CD8-positive, alpha-beta memory T cell (primary cell): ENCODE results near the gene TTC23. TPM values are rescaled to one million over a fixed set of nuclear protein-coding genes. Genes with fewer than 3 reads are reported as not detected.

Experiments used
- CTCF ChIA-PET: fragments of 350-600 bp; sonication (Branson Sonifier 250); formaldehyde crosslinking; loops from one replicate; lab custom pipeline; 2021; ENCODE audit warnings: antibody characterized with exemption; lab: Charles Lee
- POLR2A ChIA-PET: fragments of 350-600 bp; sonication (Branson Sonifier 250); formaldehyde crosslinking; loops from one replicate; lab custom pipeline; 2021; ENCODE audit warnings: antibody characterized with exemption; lab: Charles Lee
- DNase-seq, 5 donors: peaks; one replicate each; pipeline versions ENCODE4 v3.0.0 to v3.0.0-alpha.2; 2020 to 2022; ENCODE audit warnings: mixed read lengths in 1 of 5
- H3K27ac ChIP-seq: one replicate; pipeline ENCODE4 v1.7.0; 2013; ENCODE audit warnings: low read depth, mild to moderate bottlenecking, low read length, moderate library complexity
- H3K27me3 ChIP-seq: 2 replicates; pipeline ENCODE4 v1.7.0; 2013; ENCODE audit warnings: low read length, mild to moderate bottlenecking; ENCODE audit not compliant: insufficient read depth, poor library complexity, severe bottlenecking
- H3K36me3 ChIP-seq: 2 replicates; pipeline ENCODE4 v1.7.0; 2013; ENCODE audit warnings: mild to moderate bottlenecking, low read length, moderate library complexity; ENCODE audit not compliant: insufficient read depth
- H3K4me1 ChIP-seq: 2 replicates; pipeline ENCODE4 v1.7.0; 2013; ENCODE audit warnings: mild to moderate bottlenecking, low read length, moderate library complexity; ENCODE audit not compliant: insufficient read depth
- H3K4me3 ChIP-seq: 2 replicates; pipeline ENCODE4 v1.7.0; 2013; ENCODE audit warnings: mild to moderate bottlenecking, low read length
- H3K9me3 ChIP-seq: 2 replicates; pipeline ENCODE4 v1.7.0; 2013; ENCODE audit warnings: mild to moderate bottlenecking, low read length
- H3K27ac Mint-ChIP-seq, 8 donors: one replicate each; pipeline ENCODE4 v1.8.0; 2020 to 2021; ENCODE audit warnings: mixed read lengths in 8 of 8, mild to moderate bottlenecking in 6 of 8, inconsistent platforms in 3 of 8, moderate library complexity in 3 of 8
- H3K27me3 Mint-ChIP-seq, 2 donors: one replicate each; pipeline ENCODE4 v1.8.0; 2020 to 2021; ENCODE audit warnings: mixed read lengths in 2 of 2, mild to moderate bottlenecking in 1 of 2, moderate library complexity in 1 of 2
- H3K36me3 Mint-ChIP-seq, 3 donors: one replicate each; pipeline ENCODE4 v1.8.0; 2020 to 2021; ENCODE audit warnings: mixed read lengths in 3 of 3, inconsistent platforms in 1 of 3, mild to moderate bottlenecking in 1 of 3
- H3K4me1 Mint-ChIP-seq, 3 donors: one replicate each; pipeline ENCODE4 v1.8.0; 2020 to 2021; ENCODE audit warnings: mixed read lengths in 3 of 3, inconsistent platforms in 1 of 3, mild to moderate bottlenecking in 1 of 3
- H3K4me3 Mint-ChIP-seq, 7 donors: one replicate each; pipeline ENCODE4 v1.8.0; 2020 to 2021; ENCODE audit warnings: mixed read lengths in 7 of 7, mild to moderate bottlenecking in 6 of 7, moderate library complexity in 4 of 7, inconsistent platforms in 2 of 7
- H3K9me3 Mint-ChIP-seq, 5 donors: one replicate each; pipeline ENCODE4 v1.8.0; 2020 to 2022; ENCODE audit warnings: mixed read lengths in 5 of 5, mild to moderate bottlenecking in 3 of 5, moderate library complexity in 2 of 5, inconsistent platforms in 1 of 5
- polyA plus RNA-seq: library from polyadenylated mRNA; unstranded; fragments of 300-500 nt; fragmentation: Illumina TruSeq; gene quantifications from one replicate; pipeline ENCODE4 v1.2.3, GENCODE V29; 2021
- total RNA-seq, 2 experiments: library from RNA; stranded (reverse); gene quantifications; one replicate each; pipeline ENCODE4 v1.2.3, GENCODE V29; 2021

TTC23 gene
- total and polyA plus RNA-seq, 3 experiments from 2014 or later = 0.10 to 2.7 (median 2.0) TPM

- H3K36me3 ChIP-seq = no peaks in the 10 kb centered on the region
- Mint-ChIP-seq H3K36me3 (no peaks in the 10 kb centered on the region), H3K4me3 (no peak overlapping the region), H3K9me3 (no peaks in the 10 kb centered on the region), H3K27ac (no peak overlapping the region), H3K27me3 (peaks cover 0 to 23% of the 10 kb centered on the region in 2 donors), H3K4me1 (no peaks in the 10 kb centered on the region)
- POLR2A ChIA-PET = no interaction called here
- no peak overlapping the region for H3K4me3 ChIP-seq
- CTCF ChIA-PET = no interaction called here
- no peaks in the 10 kb centered on the region for H3K4me1 ChIP-seq
- H3K9me3 ChIP-seq = no peaks in the 10 kb centered on the region
- H3K27ac ChIP-seq = no peak overlapping the region
- no peaks in the 10 kb centered on the region for H3K27me3 ChIP-seq
- no peak for DNase-seq
Observed at GRCh38 chr15:99182791-99183190, 66.6 kb downstream of the TTC23 start.

- Histone ChIP-seq H3K27ac (no peak overlapping the region), H3K9me3 (no peaks in the 10 kb centered on the region), H3K36me3 (no peaks in the 10 kb centered on the region), H3K27me3 (no peaks in the 10 kb centered on the region), H3K4me1 (no peaks in the 10 kb centered on the region), H3K4me3 (no peak overlapping the region)
- H3K9me3 Mint-ChIP-seq = no peaks in the 10 kb centered on the region
- no peak overlapping the region for H3K4me3 Mint-ChIP-seq
- no peak for DNase-seq
- H3K27me3 Mint-ChIP-seq = peaks cover 0 to 20% of the 10 kb centered on the region in 2 donors
- no peaks in the 10 kb centered on the region for H3K4me1 Mint-ChIP-seq
- H3K36me3 Mint-ChIP-seq = no peaks in the 10 kb centered on the region
- ChIA-PET CTCF (no interaction called here), POLR2A (no interaction called here)
- no peak overlapping the region for H3K27ac Mint-ChIP-seq
Observed at GRCh38 chr15:99181545-99181971, 67.8 kb downstream of the TTC23 start.

GRCh38 chr15:99180964-99181306 lies 68.4 kb downstream of the TTC23 start:
- ChIA-PET CTCF (no interaction called here), POLR2A (no interaction called here)
- Histone ChIP-seq H3K36me3 (no peaks in the 10 kb centered on the region), H3K27ac (no peak overlapping the region), H3K9me3 (no peaks in the 10 kb centered on the region), H3K4me1 (no peaks in the 10 kb centered on the region), H3K27me3 (no peaks in the 10 kb centered on the region), H3K4me3 (no peak overlapping the region)
- Mint-ChIP-seq H3K27me3 (peaks cover 0 to 20% of the 10 kb centered on the region in 2 donors), H3K36me3 (no peaks in the 10 kb centered on the region), H3K4me3 (no peak overlapping the region), H3K9me3 (no peaks in the 10 kb centered on the region), H3K4me1 (no peaks in the 10 kb centered on the region), H3K27ac (no peak overlapping the region)
- no peak for DNase-seq

GRCh38 chr15:99180086-99180963 lies 69.1 kb downstream of the TTC23 start:
- Mint-ChIP-seq H3K4me1 (no peaks in the 10 kb centered on the region), H3K27ac (no peak overlapping the region), H3K9me3 (no peaks in the 10 kb centered on the region), H3K4me3 (no peak overlapping the region), H3K36me3 (no peaks in the 10 kb centered on the region), H3K27me3 (peaks cover 0 to 14% of the 10 kb centered on the region in 2 donors)
- no peak overlapping the region for H3K4me3 ChIP-seq
- no peaks in the 10 kb centered on the region for H3K9me3 ChIP-seq
- H3K36me3 ChIP-seq = no peaks in the 10 kb centered on the region
- ChIA-PET POLR2A (no interaction called here), CTCF (no interaction called here)
- no peak overlapping the region for H3K27ac ChIP-seq
- H3K4me1 ChIP-seq = no peaks in the 10 kb centered on the region
- no peak for DNase-seq
- H3K27me3 ChIP-seq = no peaks in the 10 kb centered on the region

- no peaks in the 10 kb centered on the region for H3K27me3 ChIP-seq
- DNase-seq = no peak
- no peaks in the 10 kb centered on the region for H3K9me3 ChIP-seq
- no peak overlapping the region for H3K4me3 ChIP-seq
- no peak overlapping the region for H3K4me3 Mint-ChIP-seq
- H3K36me3 ChIP-seq = no peaks in the 10 kb centered on the region
- no peak overlapping the region for H3K27ac ChIP-seq
- H3K4me1 ChIP-seq = no peaks in the 10 kb centered on the region
- CTCF ChIA-PET = no interaction called here
- no peaks in the 10 kb centered on the region for H3K9me3 Mint-ChIP-seq
- peaks cover 0 to 4% of the 10 kb centered on the region in 2 donors for H3K27me3 Mint-ChIP-seq
- H3K36me3 Mint-ChIP-seq = no peaks in the 10 kb centered on the region
- no peak overlapping the region for H3K27ac Mint-ChIP-seq
- POLR2A ChIA-PET = no interaction called here
- H3K4me1 Mint-ChIP-seq = no peaks in the 10 kb centered on the region
Observed at GRCh38 chr15:99177679-99178078, 71.7 kb downstream of the TTC23 start.

- H3K27ac Mint-ChIP-seq = no peak overlapping the region
- no peaks in the 10 kb centered on the region for H3K36me3 Mint-ChIP-seq
- Histone ChIP-seq H3K4me3 (no peak overlapping the region), H3K9me3 (no peaks in the 10 kb centered on the region), H3K27ac (no peak overlapping the region), H3K4me1 (no peaks in the 10 kb centered on the region), H3K27me3 (no peaks in the 10 kb centered on the region), H3K36me3 (no peaks in the 10 kb centered on the region)
- H3K27me3 Mint-ChIP-seq = no peaks in the 10 kb centered on the region
- CTCF ChIA-PET = no interaction called here
- no peaks in the 10 kb centered on the region for H3K4me1 Mint-ChIP-seq
- H3K4me3 Mint-ChIP-seq = no peak overlapping the region
- no peak for DNase-seq
- no peaks in the 10 kb centered on the region for H3K9me3 Mint-ChIP-seq
- POLR2A ChIA-PET = no interaction called here
Observed at GRCh38 chr15:99176757-99177156, 72.6 kb downstream of the TTC23 start.

GRCh38 chr15:99174567-99175395 lies 74.6 kb downstream of the TTC23 start:
- POLR2A ChIA-PET = no interaction called here
- Mint-ChIP-seq H3K36me3 (no peaks in the 10 kb centered on the region), H3K4me3 (no peak overlapping the region)

GRCh38 chr15:99172989-99173388 lies 76.4 kb downstream of the TTC23 start:
- Mint-ChIP-seq H3K27me3 (no peaks in the 10 kb centered on the region), H3K9me3 (no peaks in the 10 kb centered on the region), H3K36me3 (no peaks in the 10 kb centered on the region), H3K27ac (no peak overlapping the region), H3K4me3 (no peak overlapping the region), H3K4me1 (no peaks in the 10 kb centered on the region)
- no peak for DNase-seq
- no peaks in the 10 kb centered on the region for H3K9me3 ChIP-seq
- ChIA-PET CTCF (no interaction called here), POLR2A (no interaction called here)
- no peaks in the 10 kb centered on the region for H3K27me3 ChIP-seq
- no peak overlapping the region for H3K27ac ChIP-seq
- no peak overlapping the region for H3K4me3 ChIP-seq
- H3K36me3 ChIP-seq = no peaks in the 10 kb centered on the region
- H3K4me1 ChIP-seq = no peaks in the 10 kb centered on the region

More at GRCh38 chr15:99174567-99175395, 74.6 kb downstream of the TTC23 start:
- Histone ChIP-seq H3K4me1 (no peaks in the 10 kb centered on the region), H3K27ac (no peak overlapping the region), H3K4me3 (no peak overlapping the region), H3K36me3 (no peaks in the 10 kb centered on the region), H3K9me3 (no peaks in the 10 kb centered on the region), H3K27me3 (no peaks in the 10 kb centered on the region)
- Mint-ChIP-seq H3K27ac (peak overlapping the region in 1 of 8 donors; percentile 57), H3K4me1 (no peaks in the 10 kb centered on the region), H3K27me3 (no peaks in the 10 kb centered on the region), H3K9me3 (no peaks in the 10 kb centered on the region)
- CTCF ChIA-PET = no interaction called here
- no peak for DNase-seq
